NCI-H345 treated with DMSO at 0.1 percent for 48 hours (cell line): ENCODE measurements around the gene HOXA13.

Source experiments
- DNase-seq: peaks from one replicate; lab custom pipeline; 2025; ENCODE audit not compliant: unreplicated experiment; lab: John Stamatoyannopoulos, UW

Gene HOXA13

GRCh38 chr7:27148756-27149641, 50.9 kb downstream of the HOXA13 start:
- DNase-seq, result no peak

- no peak for DNase-seq
Observed at GRCh38 chr7:27148031-27148755, 51.7 kb downstream of the HOXA13 start.

- no peak for DNase-seq
Observed at GRCh38 chr7:27147199-27148030, 52.5 kb downstream of the HOXA13 start, which contains the start of gene HOXA6. Gene HOXA6 (minus strand): TSS chr7:27147774. CDS start chr7:27147749, 25 bp downstream.

- DNase-seq, result no peak
Observed at GRCh38 chr7:27146491-27147198, 53.2 kb downstream of the HOXA13 start.

- no peak for DNase-seq
Observed at GRCh38 chr7:27145914-27146412, 53.9 kb downstream of the HOXA13 start.

- DNase-seq, result no peak
Observed at GRCh38 chr7:27145165-27145913, 54.6 kb downstream of the HOXA13 start.

GRCh38 chr7:27144781-27145164, 55.1 kb downstream of the HOXA13 start:
- no peak for DNase-seq
